Measurements from ENCODE around the gene H2BK1. TPM values are rescaled to one million over a fixed set of nuclear protein-coding genes. Genes with fewer than 3 reads are reported as not detected.
A peak's percentile ranks its signal among the peaks of the same experiment; 100 is the strongest.

The H2BK1 gene
- total RNA-seq, 2 experiments from 2014 or later = not detected

- H3K36me3 Mint-ChIP-seq (ENCODE audit: low read depth) = no peaks in the 10 kb centered on the region
- intact Hi-C loops (cut with micrococcal nuclease) = no loop called here
- H3K4me3 Mint-ChIP-seq = peak overlapping the region; percentile 54
- H3K9me3 Mint-ChIP-seq = no peaks in the 10 kb centered on the region
- ATAC-seq = peak; percentile 81
- H3K4me1 Mint-ChIP-seq (ENCODE audit: low read depth) = peaks cover 3% of the 10 kb centered on the region
- DNase-seq = peak; percentile 74
- TF ChIP-seq, protein P1, sequence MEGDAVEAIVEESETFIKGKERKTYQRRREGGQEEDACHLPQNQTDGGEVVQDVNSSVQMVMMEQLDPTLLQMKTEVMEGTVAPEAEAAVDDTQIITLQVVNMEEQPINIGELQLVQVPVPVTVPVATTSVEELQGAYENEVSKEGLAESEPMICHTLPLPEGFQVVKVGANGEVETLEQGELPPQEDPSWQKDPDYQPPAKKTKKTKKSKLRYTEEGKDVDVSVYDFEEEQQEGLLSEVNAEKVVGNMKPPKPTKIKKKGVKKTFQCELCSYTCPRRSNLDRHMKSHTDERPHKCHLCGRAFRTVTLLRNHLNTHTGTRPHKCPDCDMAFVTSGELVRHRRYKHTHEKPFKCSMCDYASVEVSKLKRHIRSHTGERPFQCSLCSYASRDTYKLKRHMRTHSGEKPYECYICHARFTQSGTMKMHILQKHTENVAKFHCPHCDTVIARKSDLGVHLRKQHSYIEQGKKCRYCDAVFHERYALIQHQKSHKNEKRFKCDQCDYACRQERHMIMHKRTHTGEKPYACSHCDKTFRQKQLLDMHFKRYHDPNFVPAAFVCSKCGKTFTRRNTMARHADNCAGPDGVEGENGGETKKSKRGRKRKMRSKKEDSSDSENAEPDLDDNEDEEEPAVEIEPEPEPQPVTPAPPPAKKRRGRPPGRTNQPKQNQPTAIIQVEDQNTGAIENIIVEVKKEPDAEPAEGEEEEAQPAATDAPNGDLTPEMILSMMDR (IDR thresholded peaks at IDR 0.05) = peak; percentile 87
- peaks cover 46% of the 10 kb centered on the region for H3K27me3 Mint-ChIP-seq
- H3K27ac Mint-ChIP-seq = no peak overlapping the region
- ChIA-PET POLR2A (interaction anchor here (0.7 to 0.9 kb wide), 2 partner anchors 49 to 59 kb away, joined by 3 read pairs; partner anchors contain the start of gene ABCF2), CTCF (interaction anchor here (0.6 to 5.9 kb wide), 30 partner anchors 9 to 853 kb away, joined by 3 to 38 read pairs (median 3); partner anchors contain the start of genes ABCF2 and SMARCD3)
These were observed 42.1 kb downstream of the H2BK1 start for GRCh38 chr7:151168003-151168786.

DNA sequence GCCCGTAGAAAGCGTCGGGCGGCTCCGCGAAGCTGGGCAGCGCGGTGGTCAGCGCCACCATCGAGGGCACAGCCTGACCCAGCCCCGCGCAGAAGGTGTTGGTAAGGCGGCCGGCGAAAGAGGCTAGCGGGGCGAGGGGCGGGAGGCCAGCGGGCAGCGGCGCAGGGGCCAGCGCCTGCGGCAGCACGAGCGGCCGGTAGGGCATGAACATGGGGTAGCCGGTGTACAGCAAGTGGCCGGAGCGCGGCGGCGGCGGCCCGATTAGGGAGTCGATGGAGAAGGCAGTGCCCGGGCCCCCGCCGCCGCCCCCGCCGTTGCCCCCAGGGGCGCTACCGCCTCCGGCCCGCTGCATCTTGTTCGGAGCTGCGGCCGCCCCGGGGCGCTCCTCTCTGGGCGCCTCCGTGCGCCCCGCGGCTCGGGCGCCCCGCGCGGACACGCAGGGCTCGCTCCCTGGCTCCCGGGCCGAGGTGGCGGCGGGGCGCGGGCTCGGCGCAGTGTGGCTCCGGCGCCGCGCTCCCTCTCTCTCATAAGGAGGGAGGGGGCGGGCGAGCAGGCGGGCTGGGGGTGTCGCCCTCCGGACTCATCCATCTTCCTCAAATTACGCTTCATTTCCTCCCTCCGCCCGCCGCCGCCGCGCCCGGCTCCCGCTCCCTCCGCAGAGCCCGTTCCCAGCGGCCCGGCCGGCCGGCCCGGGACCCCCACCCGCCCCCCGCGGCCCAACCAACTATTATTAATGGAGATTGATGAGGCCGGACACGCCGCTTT, 42.9 kb downstream of the H2BK1 start, which contains the start of gene GBX1:
Gene GBX1 (minus strand): TSS at position 498 of the 765 bp plus-strand sequence. CDS start 146 bp downstream, at position 352.
- ChIA-PET CTCF (interaction anchor here (0.6 to 5.9 kb wide), 28 partner anchors 8 to 854 kb away, joined by 3 to 38 read pairs (median 3); partner anchors contain the start of gene SMARCD3), POLR2A (interaction anchor here (0.7 to 0.9 kb wide), 2 partner anchors 48 to 60 kb away, joined by 3 read pairs; partner anchors contain the start of gene ABCF2)
- DNase-seq (no peak), ATAC-seq (peak; percentile 43)
- TF ChIP-seq, protein P1 (IDR thresholded peaks at IDR 0.05) = no peak
- intact Hi-C loops (cut with micrococcal nuclease) = no loop called here
- Mint-ChIP-seq H3K4me3 (peak within 1 kb of the TSS; percentile 54), H3K27ac (no peak within 1 kb of the TSS), H3K36me3 (ENCODE audit: low read depth) (no peaks in the 10 kb centered on the region), H3K27me3 (peaks cover 39% of the 10 kb centered on the region), H3K9me3 (no peaks in the 10 kb centered on the region), H3K4me1 (ENCODE audit: low read depth) (peaks cover 3% of the 10 kb centered on the region)

DNA sequence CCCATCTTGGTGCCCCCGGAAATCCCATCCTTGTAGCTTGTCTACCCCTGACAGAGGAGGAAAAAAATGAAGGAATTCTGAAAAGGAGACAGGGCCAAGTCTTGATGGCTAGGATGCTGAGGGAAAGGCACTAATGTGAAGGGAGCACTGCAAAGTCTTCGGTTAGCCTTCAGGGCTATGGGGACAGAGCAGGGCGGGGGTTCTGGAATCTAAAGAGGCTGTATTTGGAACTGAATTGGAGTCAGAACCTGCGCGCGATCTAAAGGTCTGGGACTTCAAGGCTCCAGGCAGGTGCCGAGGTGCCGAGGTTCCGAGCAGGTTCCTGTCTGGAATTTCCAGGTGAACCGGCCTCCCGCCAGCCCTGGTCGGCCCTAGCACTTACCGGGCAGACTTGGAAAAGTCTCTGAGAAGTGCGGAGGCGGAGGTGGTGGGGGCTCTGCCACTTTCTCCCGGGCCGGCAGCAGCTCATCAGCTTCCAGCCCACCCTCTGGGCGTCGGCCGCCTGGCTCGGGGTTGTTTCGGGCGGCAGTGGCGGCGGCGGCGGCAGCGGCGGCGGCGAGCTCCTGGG, 43.6 kb downstream of the H2BK1 start:
- POLR2A ChIA-PET = no interaction called here
- Mint-ChIP-seq H3K36me3 (ENCODE audit: low read depth) (no peaks in the 10 kb centered on the region), H3K4me1 (ENCODE audit: low read depth) (peaks cover 3% of the 10 kb centered on the region), H3K4me3 (peak overlapping the region; percentile 28), H3K27ac (no peak overlapping the region), H3K9me3 (no peaks in the 10 kb centered on the region), H3K27me3 (peaks cover 33% of the 10 kb centered on the region)
- CTCF ChIA-PET = interaction anchor here (0.9 to 5.9 kb wide), 10 partner anchors 11 to 138 kb away, joined by 3 to 38 read pairs (median 7); no protein-coding TSS in a partner anchor
- DNase-seq (no peak), ATAC-seq (no peak)
- intact Hi-C loops (cut with micrococcal nuclease) = no loop called here
- TF ChIP-seq, protein P1 (IDR thresholded peaks at IDR 0.05) = no peak

DNA sequence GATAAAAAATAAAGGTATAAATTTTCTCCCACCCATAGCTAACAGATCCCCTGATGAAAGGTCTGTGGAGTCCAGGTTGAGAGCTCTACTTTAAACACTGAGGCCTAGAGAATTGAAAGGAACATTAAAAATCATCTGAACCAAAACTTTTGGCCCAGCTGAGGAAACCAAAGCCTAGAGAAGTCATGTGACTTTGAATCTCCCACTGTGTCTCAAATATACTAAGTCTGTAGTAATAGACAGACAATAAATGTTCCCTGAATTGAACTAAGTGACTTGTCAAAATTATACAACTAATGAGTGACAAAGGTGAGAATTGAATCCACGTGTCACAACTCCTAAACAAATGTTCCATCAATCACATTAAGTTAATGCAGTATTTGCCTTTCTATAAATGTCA, 48.5 kb downstream of the H2BK1 start:
- H3K27me3 Mint-ChIP-seq = peaks cover 10% of the 10 kb centered on the region
- CTCF ChIA-PET = interaction anchor here (0.7 to 1.4 kb wide), 3 partner anchors 8 to 144 kb away, joined by 3 to 4 read pairs (median 3); no protein-coding TSS in a partner anchor
- POLR2A ChIA-PET = no interaction called here
- H3K27ac Mint-ChIP-seq = no peak overlapping the region
- TF ChIP-seq, protein P1 (IDR thresholded peaks at IDR 0.05) = no peak
- no peaks in the 10 kb centered on the region for H3K9me3 Mint-ChIP-seq
- no peak overlapping the region for H3K4me3 Mint-ChIP-seq
- H3K36me3 Mint-ChIP-seq (ENCODE audit: low read depth) = no peaks in the 10 kb centered on the region
- ATAC-seq (no peak), DNase-seq (no peak)
- no peaks in the 10 kb centered on the region for H3K4me1 Mint-ChIP-seq (ENCODE audit: low read depth)
- intact Hi-C loops (cut with micrococcal nuclease) = no loop called here

Other genes with a start within 250 kb of the H2BK1 start
- gene KCNH2, start 232.2 kb downstream of the H2BK1 start, total RNA-seq = under 1 TPM; 0.23 to 0.29 TPM
- 1 to 10 TPM; 5.4 to 6.2 TPM for gene NOS3, start 219.5 kb downstream of the H2BK1 start, total RNA-seq
- 10 to 100 TPM; 12.6 to 14.0 TPM for gene ATG9B, start 186.0 kb downstream of the H2BK1 start, total RNA-seq
- gene ABCB8, start 182.0 kb downstream of the H2BK1 start, total RNA-seq = 10 to 100 TPM; 41.4 to 47.5 TPM
- 1 to 10 TPM; 3.7 to 5.8 TPM for gene ASIC3, start 162.0 kb downstream of the H2BK1 start, total RNA-seq
- gene CDK5, start 152.6 kb downstream of the H2BK1 start, total RNA-seq = 10 to 100 TPM in 1 of 2 experiments, 1 to 10 TPM in 1; 9.9 to 10.4 TPM
- gene SLC4A2, start 150.9 kb downstream of the H2BK1 start, total RNA-seq = 10 to 100 TPM; 42.7 to 46.1 TPM
- gene FASTK, start 129.7 kb downstream of the H2BK1 start, total RNA-seq = 10 to 100 TPM; 54.0 to 59.4 TPM
- gene TMUB1, start 127.0 kb downstream of the H2BK1 start, total RNA-seq = 10 to 100 TPM; 59.7 to 64.2 TPM
- gene AGAP3, start 124.0 kb downstream of the H2BK1 start, total RNA-seq = 10 to 100 TPM; 20.6 to 22.0 TPM
- gene GBX1, start 42.8 kb downstream of the H2BK1 start, total RNA-seq = not detected
- gene ASB10, start 23.2 kb downstream of the H2BK1 start, total RNA-seq = not detected
- 10 to 100 TPM; 48.1 to 56.2 TPM for gene ABCF2, start 16.7 kb upstream of the H2BK1 start, total RNA-seq
- 10 to 100 TPM; 23.7 to 27.3 TPM for gene CHPF2, start 22.0 kb upstream of the H2BK1 start, total RNA-seq
- 1 to 10 TPM; 8.2 to 8.9 TPM for gene SMARCD3, start 38.2 kb upstream of the H2BK1 start, total RNA-seq
- gene NUB1, start 131.3 kb upstream of the H2BK1 start, total RNA-seq = 10 to 100 TPM; 41.0 to 42.5 TPM
- under 1 TPM; 0.25 TPM for gene WDR86, start 199.6 kb upstream of the H2BK1 start, total RNA-seq
- under 1 TPM; 0.16 to 0.90 TPM for gene CRYGN, start 229.7 kb upstream of the H2BK1 start, total RNA-seq